Omental fat pad (tissue), 4 donors: Measurements from ENCODE around the gene UQCC5. TPM values are rescaled to one million over a fixed set of nuclear protein-coding genes. Genes with fewer than 3 reads are reported as not detected.

Experiments used
- ATAC-seq: fragments of 150-250 bp; one replicate; pipeline ENCODE4 v1.9.1; 2016; ENCODE audit warnings: mild to moderate bottlenecking, moderate library complexity; ENCODE audit not compliant: low FRiP score
- DNase-seq: peaks from one replicate; pipeline ENCODE4 v3.0.0-alpha.2; 2019; ENCODE audit warnings: low spot score
- CTCF ChIP-seq, 3 donors: fragments of 450-650 bp; IDR thresholded peaks; one replicate each; pipeline ENCODE4 v1.5.1; 2016 to 2017; ENCODE audit warnings: antibody characterized with exemption in 3 of 3, mild to moderate bottlenecking in 3 of 3, moderate library complexity in 2 of 3
- total RNA-seq, 4 donors: library from RNA; depleted of rRNA; stranded (reverse); fragments of >200 nt; gene quantifications; one replicate each; pipeline ENCODE4 v1.1.0, GENCODE V29; 2016

UQCC5 gene
- total RNA-seq, 4 donors from 2014 or later, result 3.2 to 27.9 (median 13.8) TPM

GRCh38 chr3:52532838-52533622, 3.4 kb upstream of the UQCC5 start:
- no peak for ATAC-seq
- TF ChIP-seq CTCF (IDR thresholded peaks at IDR 0.05), result no peak
- no peak for DNase-seq

- DNase-seq (no peak), ATAC-seq (peak; percentile 64)
- TF ChIP-seq CTCF (IDR thresholded peaks at IDR 0.05), result no peak
Measured at GRCh38 chr3:52533623-52534280, 2.7 kb upstream of the UQCC5 start, which contains the start of gene NT5DC2. TSS of gene NT5DC2 (minus strand) at chr3:52533857. CDS start at chr3:52533737, 120 bp downstream.

GRCh38 chr3:52534281-52535183, 1.9 kb upstream of the UQCC5 start:
- ATAC-seq (no peak), DNase-seq (no peak)
- TF ChIP-seq CTCF (IDR thresholded peaks at IDR 0.05), result no peak

GRCh38 chr3:52535411-52536111, 844 bp upstream of the UQCC5 start:
- no peak for TF ChIP-seq CTCF (IDR thresholded peaks at IDR 0.05)
- no peak for DNase-seq
- no peak for ATAC-seq

GRCh38 chr3:52536112-52536368, 365 bp upstream of the UQCC5 start:
- no peak for TF ChIP-seq CTCF (IDR thresholded peaks at IDR 0.05)
- DNase-seq (no peak), ATAC-seq (no peak)

GRCh38 chr3:52537165-52537620, 788 bp downstream of the UQCC5 start:
- DNase-seq, result no peak
- TF ChIP-seq CTCF (IDR thresholded peaks at IDR 0.05), result no peak
- no peak for ATAC-seq
